ENCODE measurements around the gene CDH6. TPM values are rescaled to one million over a fixed set of nuclear protein-coding genes. Genes with fewer than 3 reads are reported as not detected.

CDH6 gene
- total RNA-seq, 1 donor from 2014 or later = 17.9 TPM

DNA sequence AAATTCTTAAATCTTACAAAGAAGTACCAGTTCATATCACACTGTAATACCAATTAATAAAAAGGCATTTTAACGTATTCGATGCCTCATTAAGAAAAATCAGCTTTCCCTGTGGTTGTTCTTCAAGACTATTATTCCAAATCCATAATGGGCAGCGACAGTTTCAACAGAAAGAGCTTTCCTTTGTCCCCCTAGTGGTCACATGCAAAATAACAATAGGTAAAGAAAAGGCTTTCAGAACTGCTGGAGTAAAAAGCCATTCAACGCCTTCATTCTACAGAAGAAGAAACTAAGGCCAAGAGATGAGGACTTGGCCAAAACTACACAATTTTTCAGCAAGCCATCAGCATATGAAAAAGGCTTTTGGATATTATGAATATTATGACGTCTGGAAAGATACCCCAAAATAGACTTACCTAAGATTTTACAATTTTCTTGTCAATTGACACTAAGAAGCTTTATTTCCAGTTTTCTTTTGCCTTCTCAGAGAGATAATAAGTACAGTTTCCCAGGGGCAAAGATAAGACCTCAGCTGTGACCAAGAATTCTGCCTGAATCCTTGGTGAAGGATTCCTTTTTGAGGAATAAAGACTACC, 6.7 kb upstream of the CDH6 start:
- Mint-ChIP-seq H3K27ac (no peak overlapping the region), H3K36me3 (peaks cover 2% of the 10 kb centered on the region), H3K4me1 (peaks cover 3% of the 10 kb centered on the region), H3K9me3 (peaks cover 3% of the 10 kb centered on the region), H3K4me3 (no peak overlapping the region), H3K27me3 (ENCODE audit: insufficient read depth, low read depth) (peaks cover 17% of the 10 kb centered on the region)
- no peaks in the 10 kb centered on the region for H4K20me1 ChIP-seq (ENCODE audit: low read depth)
- H3F3A ChIP-seq (ENCODE audit: low read depth) = no peaks in the 10 kb centered on the region
- H3K4me2 ChIP-seq = no peak overlapping the region
- H3K9me3 ChIP-seq (ENCODE audit: low read depth) = no peaks in the 10 kb centered on the region
- no peak overlapping the region for H3K9ac ChIP-seq
- no peak overlapping the region for H3K4me3 ChIP-seq
- H3K36me3 ChIP-seq = no peaks in the 10 kb centered on the region
- H3K27me3 ChIP-seq = peaks cover 8% of the 10 kb centered on the region
- H3K27ac ChIP-seq = no peak overlapping the region
- no peak overlapping the region for H2AFZ ChIP-seq (replicated peaks)
- no peaks in the 10 kb centered on the region for H3K79me2 ChIP-seq (ENCODE audit: low read depth)
- peak; percentile 61 for DNase-seq (ENCODE audit: low spot score)
- TF ChIP-seq EZH2phosphoT487 (IDR thresholded peaks at IDR 0.05) = no peak
- TF ChIP-seq CTCF (IDR thresholded peaks at IDR 0.05) = peak; percentile 89
- TF ChIP-seq EZH2 (IDR thresholded peaks at IDR 0.05) = no peak
- H3K4me1 ChIP-seq = peaks cover 9% of the 10 kb centered on the region

GRCh38 chr5:31187591-31187990, 5.9 kb upstream of the CDH6 start:
- H3K4me3 Mint-ChIP-seq = no peak overlapping the region
- H3K36me3 Mint-ChIP-seq = peaks cover 2% of the 10 kb centered on the region
- H3K4me1 Mint-ChIP-seq = peaks cover 11% of the 10 kb centered on the region
- Histone ChIP-seq H3K27me3 (peaks cover 12% of the 10 kb centered on the region), H3K79me2 (ENCODE audit: low read depth) (no peaks in the 10 kb centered on the region), H3K9ac (no peak overlapping the region), H3K9me3 (ENCODE audit: low read depth) (no peaks in the 10 kb centered on the region), H3K4me3 (no peak overlapping the region), H3K27ac (no peak overlapping the region), H3K36me3 (no peaks in the 10 kb centered on the region), H3F3A (ENCODE audit: low read depth) (peaks cover 6% of the 10 kb centered on the region), H2AFZ (replicated peaks) (no peak overlapping the region), H3K4me1 (peaks cover 17% of the 10 kb centered on the region), H3K4me2 (no peak overlapping the region), H4K20me1 (ENCODE audit: low read depth) (no peaks in the 10 kb centered on the region)
- TF ChIP-seq EZH2 (IDR thresholded peaks at IDR 0.05) (no peak), CTCF (IDR thresholded peaks at IDR 0.05) (no peak), EZH2phosphoT487 (IDR thresholded peaks at IDR 0.05) (no peak)
- no peak overlapping the region for H3K27ac Mint-ChIP-seq
- peaks cover 17% of the 10 kb centered on the region for H3K27me3 Mint-ChIP-seq (ENCODE audit: insufficient read depth, low read depth)
- DNase-seq (ENCODE audit: low spot score) = no peak
- peaks cover 3% of the 10 kb centered on the region for H3K9me3 Mint-ChIP-seq

DNA sequence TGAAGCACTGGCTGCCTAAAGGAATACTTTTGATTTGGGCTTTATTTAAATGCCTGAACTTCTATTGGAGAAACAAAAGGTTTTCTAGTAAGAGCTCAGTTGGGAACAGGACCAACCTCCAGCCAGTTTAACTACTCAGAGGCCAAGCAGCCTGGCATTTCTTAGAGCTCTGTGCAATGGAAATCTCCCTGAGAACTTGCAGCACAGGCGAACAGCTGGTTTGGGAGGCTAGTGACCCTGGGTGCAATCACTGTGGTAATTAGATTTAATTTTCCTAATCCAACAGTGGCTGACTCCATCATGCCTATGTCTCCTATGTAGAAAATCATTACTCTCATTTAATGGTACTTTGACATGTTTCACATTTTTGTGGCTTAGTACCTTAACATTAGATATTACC, 1.0 kb upstream of the CDH6 start:
- H3K4me3 Mint-ChIP-seq = peak overlapping the region; percentile 96
- peaks cover 17% of the 10 kb centered on the region for H3K27me3 Mint-ChIP-seq (ENCODE audit: insufficient read depth, low read depth)
- H3K27me3 ChIP-seq = peaks cover 34% of the 10 kb centered on the region

More for the DNA sequence above, 1.0 kb upstream of the CDH6 start:
- Histone ChIP-seq H3K27ac (no peak overlapping the region), H4K20me1 (ENCODE audit: low read depth) (peaks cover 10% of the 10 kb centered on the region), H3K79me2 (ENCODE audit: low read depth) (peaks cover 35% of the 10 kb centered on the region), H3F3A (ENCODE audit: low read depth) (peaks cover 22% of the 10 kb centered on the region), H3K9ac (no peak overlapping the region), H3K4me3 (no peak overlapping the region), H2AFZ (replicated peaks) (no peak overlapping the region), H3K36me3 (no peaks in the 10 kb centered on the region), H3K4me2 (peak overlapping the region; percentile 100), H3K9me3 (ENCODE audit: low read depth) (no peaks in the 10 kb centered on the region), H3K4me1 (peaks cover 35% of the 10 kb centered on the region)
- peaks cover 8% of the 10 kb centered on the region for H3K36me3 Mint-ChIP-seq
- no peak overlapping the region for H3K27ac Mint-ChIP-seq
- peaks cover 3% of the 10 kb centered on the region for H3K9me3 Mint-ChIP-seq
- no peak for TF ChIP-seq EZH2phosphoT487 (IDR thresholded peaks at IDR 0.05)
- no peak for TF ChIP-seq CTCF (IDR thresholded peaks at IDR 0.05)
- no peak for TF ChIP-seq EZH2 (IDR thresholded peaks at IDR 0.05)
- peaks cover 39% of the 10 kb centered on the region for H3K4me1 Mint-ChIP-seq
- peak; percentile 39 for DNase-seq (ENCODE audit: low spot score)
